ENCODE results near the gene PGAP3. TPM values are rescaled to one million over a fixed set of nuclear protein-coding genes. Genes with fewer than 3 reads are reported as not detected.

Gene PGAP3
- total and polyA plus RNA-seq, 2 of the 4 experiments (the other 2 are of a cell fraction): 4.3 to 9.8 TPM

GRCh38 chr17:39730095-39730921, 42.5 kb upstream of the PGAP3 start, which contains the start of gene MIEN1 (continued):
- TF ChIP-seq, protein P1, sequence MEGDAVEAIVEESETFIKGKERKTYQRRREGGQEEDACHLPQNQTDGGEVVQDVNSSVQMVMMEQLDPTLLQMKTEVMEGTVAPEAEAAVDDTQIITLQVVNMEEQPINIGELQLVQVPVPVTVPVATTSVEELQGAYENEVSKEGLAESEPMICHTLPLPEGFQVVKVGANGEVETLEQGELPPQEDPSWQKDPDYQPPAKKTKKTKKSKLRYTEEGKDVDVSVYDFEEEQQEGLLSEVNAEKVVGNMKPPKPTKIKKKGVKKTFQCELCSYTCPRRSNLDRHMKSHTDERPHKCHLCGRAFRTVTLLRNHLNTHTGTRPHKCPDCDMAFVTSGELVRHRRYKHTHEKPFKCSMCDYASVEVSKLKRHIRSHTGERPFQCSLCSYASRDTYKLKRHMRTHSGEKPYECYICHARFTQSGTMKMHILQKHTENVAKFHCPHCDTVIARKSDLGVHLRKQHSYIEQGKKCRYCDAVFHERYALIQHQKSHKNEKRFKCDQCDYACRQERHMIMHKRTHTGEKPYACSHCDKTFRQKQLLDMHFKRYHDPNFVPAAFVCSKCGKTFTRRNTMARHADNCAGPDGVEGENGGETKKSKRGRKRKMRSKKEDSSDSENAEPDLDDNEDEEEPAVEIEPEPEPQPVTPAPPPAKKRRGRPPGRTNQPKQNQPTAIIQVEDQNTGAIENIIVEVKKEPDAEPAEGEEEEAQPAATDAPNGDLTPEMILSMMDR (conservative IDR thresholded peaks at IDR 0.05; ENCODE audit: low read depth, low read length): peak; percentile 89
- TF ChIP-seq SMC3 (IDR thresholded peaks at IDR 0.05; ENCODE audit: low read depth, low read length): peak; percentile 40
- TF ChIP-seq NFE2L2 (IDR thresholded peaks at IDR 0.05; ENCODE audit: low read depth, low read length): no peak

All from IMR-90 (cell line).